HG02678 (cell line): ENCODE data around the gene CYP2R1.
A peak's percentile ranks its signal among the peaks of the same experiment; 100 is the strongest.
"Not testable (repeated sequence)": the region's sequence is repeated elsewhere in the genome, so short reads cannot be mapped to it uniquely, and the experiment has no call there.

Experiments used
- ATAC-seq: cut with Tn5 transposase; IDR thresholded peaks from one replicate; pipeline ENCODE4 v1.9.1; 2021; ENCODE audit warnings: mild to moderate bottlenecking, moderate library complexity; ENCODE audit not compliant: unreplicated experiment

Gene CYP2R1

DNA sequence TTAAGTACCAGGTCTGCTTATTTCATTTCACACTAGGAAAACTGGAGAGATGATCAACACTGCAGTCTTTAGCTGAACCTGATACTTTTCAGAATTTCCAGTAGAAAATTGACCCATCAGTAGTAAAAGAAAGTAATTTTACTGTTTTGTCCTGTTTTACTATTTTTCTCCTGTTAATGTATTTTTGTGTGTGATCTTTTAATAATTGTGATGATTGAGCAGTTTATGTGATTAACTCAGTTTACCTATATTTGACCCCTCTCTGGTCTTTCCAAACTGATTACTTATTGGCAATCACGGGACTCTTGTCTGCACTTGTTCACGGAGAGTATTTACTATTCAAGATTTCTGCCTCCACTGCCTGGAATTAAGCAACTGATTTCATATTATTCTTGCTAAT lies 546 bp upstream of the CYP2R1 start:
- ATAC-seq, result no peak

GRCh38 chr11:14891143-14892035 lies 642 bp downstream of the CYP2R1 start:
- peak; percentile 50 for ATAC-seq

DNA sequence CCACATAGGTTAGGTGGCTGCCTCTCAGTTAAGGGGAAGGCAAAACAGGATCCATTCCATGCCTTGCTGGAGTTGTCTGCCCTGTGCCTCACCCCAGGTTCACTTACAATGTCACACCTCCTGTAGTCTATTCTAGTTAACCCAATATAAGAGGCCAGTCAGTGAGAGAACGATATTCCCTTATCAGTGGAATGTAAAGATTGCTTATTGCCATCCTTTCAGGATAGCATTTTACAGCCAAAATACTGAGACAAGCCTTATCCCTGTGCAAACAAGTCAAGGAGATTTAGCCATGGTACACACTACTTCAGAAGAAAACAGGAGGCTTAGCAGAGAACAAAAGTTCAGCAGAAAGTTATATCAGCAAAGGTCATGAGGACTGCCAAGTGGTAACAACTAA lies 5.5 kb downstream of the CYP2R1 start:
- ATAC-seq, result no peak

DNA sequence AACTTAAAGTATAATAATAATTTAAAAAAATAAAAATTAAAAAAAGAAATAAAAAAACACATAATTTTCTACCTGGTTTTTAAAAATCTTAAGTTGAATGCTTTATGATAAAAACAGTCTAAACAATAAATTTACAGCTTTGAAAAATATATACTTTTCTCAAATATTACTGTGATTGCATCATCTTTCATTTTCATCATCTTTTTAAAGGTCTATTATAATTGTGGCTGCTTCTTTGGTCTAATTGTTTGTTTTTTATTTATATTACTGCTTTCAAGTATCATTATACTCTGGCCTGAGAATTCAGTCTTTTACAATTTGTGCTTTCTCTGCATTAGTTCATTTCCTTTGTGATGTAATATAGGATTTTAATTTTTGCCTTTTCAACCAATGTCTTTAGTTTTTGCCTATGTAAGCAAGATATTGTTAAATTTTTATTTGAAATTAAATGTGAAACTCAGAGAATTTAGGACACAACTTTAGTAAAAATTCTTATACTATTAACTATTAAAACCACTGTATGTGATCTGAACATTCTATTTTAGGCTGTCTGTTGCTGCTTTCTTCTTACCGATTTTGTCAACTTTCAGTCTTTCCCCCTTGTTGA lies 7.3 kb downstream of the CYP2R1 start:
- ATAC-seq, result no peak

GRCh38 chr11:14883683-14884082 lies 8.3 kb downstream of the CYP2R1 start:
- not testable (repeated sequence) for ATAC-seq

DNA sequence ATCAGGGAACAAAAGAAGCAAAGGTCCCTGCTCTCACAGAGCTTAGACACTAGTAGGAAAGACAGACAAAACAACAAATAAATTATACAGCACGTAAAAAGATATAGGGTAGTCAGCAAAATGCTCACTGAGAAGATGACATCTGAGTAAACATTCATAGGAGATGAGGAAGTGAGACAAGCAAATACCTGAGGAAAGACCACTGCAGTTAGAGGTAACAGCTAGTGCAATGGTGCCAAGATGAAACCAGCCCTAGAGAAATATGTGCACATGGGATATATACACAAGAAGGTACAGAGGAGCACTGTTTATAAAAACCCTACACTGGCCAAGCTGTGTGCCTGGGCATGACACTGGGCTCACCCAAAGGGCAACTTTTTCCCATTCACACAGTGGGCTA lies 9.8 kb downstream of the CYP2R1 start:
- no peak for ATAC-seq

- ATAC-seq, result no peak
These were observed 10.3 kb downstream of the CYP2R1 start for GRCh38 chr11:14881576-14882193.

DNA sequence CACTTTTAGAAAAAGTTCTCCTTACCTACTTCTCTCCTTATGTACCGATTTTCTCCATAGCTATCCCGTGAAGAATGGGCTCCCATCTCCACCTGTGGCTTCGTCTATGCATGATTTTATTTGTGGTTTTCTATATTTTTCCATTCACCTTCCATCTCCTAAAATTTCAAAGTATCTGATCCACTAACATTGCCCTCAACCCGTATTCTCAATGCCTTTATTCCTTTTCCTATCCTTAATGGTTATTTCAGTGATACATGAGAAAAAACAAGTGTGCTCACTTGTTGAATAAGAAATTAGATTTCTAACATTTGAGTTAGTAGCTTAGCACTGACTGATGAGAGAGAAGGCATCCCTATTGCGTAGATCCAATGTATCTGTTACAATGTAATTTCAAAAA lies 16.9 kb downstream of the CYP2R1 start:
- no peak for ATAC-seq

- no peak for ATAC-seq
These were observed 18.4 kb downstream of the CYP2R1 start for GRCh38 chr11:14873632-14874031.

DNA sequence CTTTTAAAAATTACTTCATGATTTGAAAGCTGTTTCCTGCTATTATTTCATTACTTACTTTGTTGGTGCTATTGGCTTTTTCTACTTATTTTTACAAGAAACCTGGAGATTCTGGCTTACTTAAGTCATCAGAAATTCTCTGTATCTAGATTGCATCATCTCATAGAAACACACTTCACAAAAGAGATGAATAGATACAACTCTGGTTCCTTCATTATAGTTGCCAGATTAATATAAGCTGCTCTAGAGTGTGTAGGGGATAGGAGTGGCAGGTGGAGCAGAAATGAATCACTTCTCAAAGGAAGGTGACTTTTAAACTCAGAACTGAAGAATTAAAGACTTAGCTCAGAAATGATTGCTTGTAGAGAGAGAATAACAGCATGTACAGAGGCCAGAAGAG lies 20.0 kb downstream of the CYP2R1 start:
- ATAC-seq, result no peak

DNA sequence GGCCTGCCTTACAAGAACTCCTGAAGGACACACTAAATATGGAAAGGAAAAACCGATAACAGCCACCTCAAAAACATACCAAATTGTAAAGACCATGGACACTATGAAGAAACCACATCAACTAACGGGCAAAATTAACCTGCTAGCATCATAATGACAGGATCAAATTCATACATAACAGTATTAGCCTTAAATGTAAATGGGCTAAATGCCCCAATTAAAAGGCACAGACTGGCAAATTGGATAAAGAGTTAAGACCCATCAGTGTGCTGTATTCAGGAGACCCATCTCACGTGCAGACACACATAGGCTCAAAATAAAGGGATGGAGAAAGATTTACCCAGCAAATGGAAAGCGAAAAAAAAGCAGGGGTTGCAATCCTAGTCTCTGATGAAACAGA lies 28.3 kb downstream of the CYP2R1 start:
- not testable (repeated sequence) for ATAC-seq

GRCh38 chr11:14861680-14862079 lies 30.4 kb downstream of the CYP2R1 start:
- no peak for ATAC-seq

GRCh38 chr11:14860511-14860910 lies 31.5 kb downstream of the CYP2R1 start:
- ATAC-seq, result no peak

- ATAC-seq, result no peak
These were observed 33.6 kb downstream of the CYP2R1 start for GRCh38 chr11:14858404-14858803.

- no peak for ATAC-seq
These were observed 34.4 kb downstream of the CYP2R1 start for GRCh38 chr11:14857621-14858020.

- ATAC-seq, result no peak
These were observed 36.1 kb downstream of the CYP2R1 start for GRCh38 chr11:14855890-14856289.

- ATAC-seq, result no peak
These were observed 38.0 kb downstream of the CYP2R1 start for GRCh38 chr11:14854057-14854456.

DNA sequence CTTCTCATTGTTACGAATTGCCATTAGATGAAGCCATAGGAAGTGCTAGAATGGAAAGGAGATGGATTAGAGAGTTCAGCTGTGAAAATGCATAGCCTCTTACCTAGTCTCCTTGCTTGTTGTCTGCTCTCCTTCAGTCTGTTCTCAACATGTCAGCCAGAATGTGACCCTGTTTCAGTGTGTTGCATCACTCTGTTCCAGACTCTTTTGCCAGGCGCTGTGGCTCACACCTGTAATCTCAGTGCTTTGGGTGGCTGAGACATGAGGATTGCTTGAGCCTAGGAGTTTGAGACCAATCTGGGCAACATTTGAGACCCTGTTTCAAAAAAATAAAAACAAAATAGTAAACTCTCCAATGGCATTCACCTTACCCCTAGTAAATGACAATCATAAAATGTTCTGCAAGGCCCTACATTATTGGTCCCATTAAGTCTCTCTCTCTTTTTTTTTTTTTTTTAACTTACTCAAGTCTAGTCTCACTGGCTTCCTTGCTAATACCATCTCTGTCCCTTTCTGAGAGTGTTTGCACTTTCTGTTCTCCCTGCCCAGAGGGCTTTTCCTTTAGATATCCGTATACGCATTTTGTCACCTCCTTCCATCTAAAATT lies 39.4 kb downstream of the CYP2R1 start:
- ATAC-seq, result no peak

- no peak for ATAC-seq
These were observed 50.0 kb downstream of the CYP2R1 start for GRCh38 chr11:14842002-14842401.

GRCh38 chr11:14835496-14836492 lies 56.2 kb downstream of the CYP2R1 start:
- ATAC-seq, result no peak
